HepG2 (cell line): Measurements from ENCODE around the gene HCRTR2. TPM values are rescaled to one million over a fixed set of nuclear protein-coding genes. Genes with fewer than 3 reads are reported as not detected.
A peak's percentile ranks its signal among the peaks of the same experiment; 100 is the strongest.

Source experiments
- CC2D1A ChIP-seq: sonication (generic); formaldehyde crosslinking; IDR thresholded peaks from 2 replicates; pipeline ENCODE4 v1.8.1; 2023; ENCODE audit warnings: mild to moderate bottlenecking, missing genetic modification reagents
- ETV5 ChIP-seq: IDR thresholded peaks from 2 replicates; pipeline ENCODE4 v1.6.1; 2018; ENCODE audit warnings: missing biosample characterization, missing genetic modification reagents, inconsistent platforms, borderline replicate concordance
- FOSL2 ChIP-seq: sonication (generic); formaldehyde crosslinking; IDR thresholded peaks from 2 replicates; pipeline ENCODE4 v1.4.0; 2020; ENCODE audit warnings: missing genetic modification reagents
- ISX ChIP-seq: sonication (generic); formaldehyde crosslinking; conservative IDR thresholded peaks from 2 replicates; pipeline ENCODE4 v1.5.0; 2020; ENCODE audit warnings: missing genetic modification reagents
- KMT2A ChIP-seq: sonication (generic); formaldehyde crosslinking; IDR thresholded peaks from 2 replicates; pipeline ENCODE4 v1.4.0; 2020; ENCODE audit warnings: missing genetic modification reagents
- MATR3 ChIP-seq: sonication (generic); formaldehyde crosslinking; IDR thresholded peaks from 2 replicates; pipeline ENCODE4 v1.4.0; 2020; ENCODE audit warnings: missing genetic modification reagents
- RELA ChIP-seq: sonication (generic); formaldehyde crosslinking; IDR thresholded peaks from 2 replicates; pipeline ENCODE4 v1.4.0; 2020; ENCODE audit warnings: missing genetic modification reagents
- SMC3 ChIP-seq: IDR thresholded peaks from 2 replicates; pipeline ENCODE4 v1.6.1; 2011; ENCODE audit warnings: low read length, improper control_type of control experiment
- TBL1XR1 ChIP-seq: fragments of 150-350 bp; IDR thresholded peaks from 2 replicates; pipeline ENCODE4 v1.6.1; 2014; ENCODE audit warnings: borderline replicate concordance, low read length; ENCODE audit not compliant: partially characterized antibody
- TP53 ChIP-seq: sonication (generic); formaldehyde crosslinking; conservative IDR thresholded peaks from 2 replicates; pipeline ENCODE4 v1.4.0; 2020; ENCODE audit warnings: missing genetic modification reagents
- ZNF652 ChIP-seq: IDR thresholded peaks from 2 replicates; pipeline ENCODE4 v1.6.1; 2016; ENCODE audit warnings: low read depth, borderline replicate concordance
- ZNF737 ChIP-seq: sonication (generic); formaldehyde crosslinking; IDR thresholded peaks from 2 replicates; pipeline ENCODE4 v1.5.0; 2020; ENCODE audit warnings: missing genetic modification reagents, mild to moderate bottlenecking, borderline replicate concordance
- ZNF75D ChIP-seq: sonication (generic); formaldehyde crosslinking; IDR thresholded peaks from 2 replicates; pipeline ENCODE4 v1.8.1; 2023; ENCODE audit warnings: missing genetic modification reagents, mild to moderate bottlenecking, borderline replicate concordance
- ZNF775 ChIP-seq: sonication (generic); formaldehyde crosslinking; IDR thresholded peaks from 2 replicates; pipeline ENCODE4 v1.4.0; 2020; ENCODE audit warnings: missing genetic modification reagents, mild to moderate bottlenecking, moderate library complexity, borderline replicate concordance
- ZNF850 ChIP-seq: sonication (generic); formaldehyde crosslinking; conservative IDR thresholded peaks from 2 replicates; pipeline ENCODE4 v1.9.0; 2021; ENCODE audit warnings: mild to moderate bottlenecking, missing genetic modification reagents
- polyA plus RNA-seq, 8 experiments: library from polyadenylated mRNA; depleted of rRNA in 3 of 8; stranded (reverse) in 7 of 8; unstranded in 1 of 8; fragments of >200 nt; fragmentation: Illumina TruSeq in 4 of 8; extraction: Trizol in 4 of 8; gene quantifications; 2 replicates each; pipeline versions ENCODE4 v1.2.1 to v1.2.3, GENCODE V29; 2011 to 2016; ENCODE audit warnings: low read depth in 4 of 8, missing spikeins in 1 of 8, mixed read lengths in 1 of 8; ENCODE audit not compliant: insufficient read depth in 1 of 8
- total RNA-seq, 5 experiments: library from RNA; depleted of rRNA; stranded (reverse); fragments of >200 nt; fragmentation: Illumina TruSeq; extraction: Trizol; gene quantifications; 2 replicates each; pipeline ENCODE4 v1.2.3, GENCODE V29; 2016; ENCODE audit warnings: low read depth in 1 of 5
- TF ChIP-seq, protein P1 (sequence below): sonication (generic); formaldehyde crosslinking; IDR thresholded peaks from 2 replicates; pipeline ENCODE4 v1.4.0; 2020; ENCODE audit warnings: missing genetic modification reagents
- TF ChIP-seq, protein P2 (sequence below): IDR thresholded peaks from 2 replicates; pipeline ENCODE4 v1.6.1; 2012; ENCODE audit warnings: low read length, improper control_type of control experiment
- TF ChIP-seq, protein P3 (sequence below): sonication (generic); formaldehyde crosslinking; IDR thresholded peaks from 2 replicates; pipeline ENCODE4 v1.4.0; 2020; ENCODE audit warnings: missing genetic modification reagents
- TF ChIP-seq, protein P4 (sequence below): sonication (generic); formaldehyde crosslinking; IDR thresholded peaks from 2 replicates; pipeline ENCODE4 v1.4.0; 2020; ENCODE audit warnings: missing genetic modification reagents

HCRTR2 gene
- total and polyA plus RNA-seq, 2 of the 13 experiments (the other 11 are each of a cell fraction or from before 2014, with no cell fraction given): not detected

DNA sequence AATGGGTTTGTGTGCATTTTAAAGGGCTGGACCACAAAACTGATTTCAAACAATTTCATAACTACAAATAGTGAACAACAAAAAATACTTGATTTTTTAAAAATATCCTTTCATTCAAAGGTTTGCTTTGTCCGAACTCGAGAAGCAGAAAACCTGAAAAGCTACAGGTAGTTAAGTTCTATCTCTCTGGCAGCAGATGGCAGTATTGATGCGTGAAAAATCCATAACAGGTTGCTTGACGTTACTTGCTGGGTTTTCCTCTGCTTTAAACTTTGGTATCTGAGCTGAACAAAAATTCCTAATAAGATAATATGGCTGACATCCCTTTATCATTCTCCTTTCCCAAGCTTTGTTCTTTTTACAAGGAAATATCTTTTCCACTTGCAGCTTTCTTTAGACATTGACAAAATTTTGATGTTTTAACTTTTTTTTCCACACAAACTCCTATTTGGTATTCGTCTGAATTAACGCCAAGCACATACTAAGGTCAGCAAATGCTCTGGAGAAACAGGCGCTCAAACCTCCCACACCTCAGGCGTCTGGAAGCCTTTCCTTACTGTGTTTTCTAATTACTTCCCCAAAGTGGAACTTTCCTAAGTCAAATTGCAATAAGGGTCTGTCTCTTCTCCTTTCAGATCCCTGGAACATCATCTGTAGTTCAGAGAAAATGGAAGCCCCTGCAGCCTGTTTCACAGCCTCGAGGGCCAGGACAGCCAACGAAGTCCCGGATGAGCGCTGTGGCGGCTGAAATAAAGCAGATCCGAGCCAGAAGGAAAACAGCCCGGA, 102.6 kb downstream of the HCRTR2 start (continued):
- TF ChIP-seq, protein P1, sequence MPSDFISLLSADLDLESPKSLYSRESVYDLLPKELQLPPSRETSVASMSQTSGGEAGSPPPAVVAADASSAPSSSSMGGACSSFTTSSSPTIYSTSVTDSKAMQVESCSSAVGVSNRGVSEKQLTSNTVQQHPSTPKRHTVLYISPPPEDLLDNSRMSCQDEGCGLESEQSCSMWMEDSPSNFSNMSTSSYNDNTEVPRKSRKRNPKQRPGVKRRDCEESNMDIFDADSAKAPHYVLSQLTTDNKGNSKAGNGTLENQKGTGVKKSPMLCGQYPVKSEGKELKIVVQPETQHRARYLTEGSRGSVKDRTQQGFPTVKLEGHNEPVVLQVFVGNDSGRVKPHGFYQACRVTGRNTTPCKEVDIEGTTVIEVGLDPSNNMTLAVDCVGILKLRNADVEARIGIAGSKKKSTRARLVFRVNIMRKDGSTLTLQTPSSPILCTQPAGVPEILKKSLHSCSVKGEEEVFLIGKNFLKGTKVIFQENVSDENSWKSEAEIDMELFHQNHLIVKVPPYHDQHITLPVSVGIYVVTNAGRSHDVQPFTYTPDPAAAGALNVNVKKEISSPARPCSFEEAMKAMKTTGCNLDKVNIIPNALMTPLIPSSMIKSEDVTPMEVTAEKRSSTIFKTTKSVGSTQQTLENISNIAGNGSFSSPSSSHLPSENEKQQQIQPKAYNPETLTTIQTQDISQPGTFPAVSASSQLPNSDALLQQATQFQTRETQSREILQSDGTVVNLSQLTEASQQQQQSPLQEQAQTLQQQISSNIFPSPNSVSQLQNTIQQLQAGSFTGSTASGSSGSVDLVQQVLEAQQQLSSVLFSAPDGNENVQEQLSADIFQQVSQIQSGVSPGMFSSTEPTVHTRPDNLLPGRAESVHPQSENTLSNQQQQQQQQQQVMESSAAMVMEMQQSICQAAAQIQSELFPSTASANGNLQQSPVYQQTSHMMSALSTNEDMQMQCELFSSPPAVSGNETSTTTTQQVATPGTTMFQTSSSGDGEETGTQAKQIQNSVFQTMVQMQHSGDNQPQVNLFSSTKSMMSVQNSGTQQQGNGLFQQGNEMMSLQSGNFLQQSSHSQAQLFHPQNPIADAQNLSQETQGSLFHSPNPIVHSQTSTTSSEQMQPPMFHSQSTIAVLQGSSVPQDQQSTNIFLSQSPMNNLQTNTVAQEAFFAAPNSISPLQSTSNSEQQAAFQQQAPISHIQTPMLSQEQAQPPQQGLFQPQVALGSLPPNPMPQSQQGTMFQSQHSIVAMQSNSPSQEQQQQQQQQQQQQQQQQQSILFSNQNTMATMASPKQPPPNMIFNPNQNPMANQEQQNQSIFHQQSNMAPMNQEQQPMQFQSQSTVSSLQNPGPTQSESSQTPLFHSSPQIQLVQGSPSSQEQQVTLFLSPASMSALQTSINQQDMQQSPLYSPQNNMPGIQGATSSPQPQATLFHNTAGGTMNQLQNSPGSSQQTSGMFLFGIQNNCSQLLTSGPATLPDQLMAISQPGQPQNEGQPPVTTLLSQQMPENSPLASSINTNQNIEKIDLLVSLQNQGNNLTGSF (CRISPR knock-in tag): no peak
- TF ChIP-seq ETV5 (CRISPR knock-in tag): no peak
- TF ChIP-seq ZNF775 (CRISPR knock-in tag): no peak
- no peak for TF ChIP-seq ZNF850 (CRISPR knock-in tag)
- TF ChIP-seq RELA (CRISPR knock-in tag): no peak
- TF ChIP-seq, protein P2, sequence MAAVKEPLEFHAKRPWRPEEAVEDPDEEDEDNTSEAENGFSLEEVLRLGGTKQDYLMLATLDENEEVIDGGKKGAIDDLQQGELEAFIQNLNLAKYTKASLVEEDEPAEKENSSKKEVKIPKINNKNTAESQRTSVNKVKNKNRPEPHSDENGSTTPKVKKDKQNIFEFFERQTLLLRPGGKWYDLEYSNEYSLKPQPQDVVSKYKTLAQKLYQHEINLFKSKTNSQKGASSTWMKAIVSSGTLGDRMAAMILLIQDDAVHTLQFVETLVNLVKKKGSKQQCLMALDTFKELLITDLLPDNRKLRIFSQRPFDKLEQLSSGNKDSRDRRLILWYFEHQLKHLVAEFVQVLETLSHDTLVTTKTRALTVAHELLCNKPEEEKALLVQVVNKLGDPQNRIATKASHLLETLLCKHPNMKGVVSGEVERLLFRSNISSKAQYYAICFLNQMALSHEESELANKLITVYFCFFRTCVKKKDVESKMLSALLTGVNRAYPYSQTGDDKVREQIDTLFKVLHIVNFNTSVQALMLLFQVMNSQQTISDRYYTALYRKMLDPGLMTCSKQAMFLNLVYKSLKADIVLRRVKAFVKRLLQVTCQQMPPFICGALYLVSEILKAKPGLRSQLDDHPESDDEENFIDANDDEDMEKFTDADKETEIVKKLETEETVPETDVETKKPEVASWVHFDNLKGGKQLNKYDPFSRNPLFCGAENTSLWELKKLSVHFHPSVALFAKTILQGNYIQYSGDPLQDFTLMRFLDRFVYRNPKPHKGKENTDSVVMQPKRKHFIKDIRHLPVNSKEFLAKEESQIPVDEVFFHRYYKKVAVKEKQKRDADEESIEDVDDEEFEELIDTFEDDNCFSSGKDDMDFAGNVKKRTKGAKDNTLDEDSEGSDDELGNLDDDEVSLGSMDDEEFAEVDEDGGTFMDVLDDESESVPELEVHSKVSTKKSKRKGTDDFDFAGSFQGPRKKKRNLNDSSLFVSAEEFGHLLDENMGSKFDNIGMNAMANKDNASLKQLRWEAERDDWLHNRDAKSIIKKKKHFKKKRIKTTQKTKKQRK: no peak
- TF ChIP-seq TBL1XR1: no peak
- no peak for TF ChIP-seq TP53 (CRISPR knock-in tag)
- TF ChIP-seq, protein P3, sequence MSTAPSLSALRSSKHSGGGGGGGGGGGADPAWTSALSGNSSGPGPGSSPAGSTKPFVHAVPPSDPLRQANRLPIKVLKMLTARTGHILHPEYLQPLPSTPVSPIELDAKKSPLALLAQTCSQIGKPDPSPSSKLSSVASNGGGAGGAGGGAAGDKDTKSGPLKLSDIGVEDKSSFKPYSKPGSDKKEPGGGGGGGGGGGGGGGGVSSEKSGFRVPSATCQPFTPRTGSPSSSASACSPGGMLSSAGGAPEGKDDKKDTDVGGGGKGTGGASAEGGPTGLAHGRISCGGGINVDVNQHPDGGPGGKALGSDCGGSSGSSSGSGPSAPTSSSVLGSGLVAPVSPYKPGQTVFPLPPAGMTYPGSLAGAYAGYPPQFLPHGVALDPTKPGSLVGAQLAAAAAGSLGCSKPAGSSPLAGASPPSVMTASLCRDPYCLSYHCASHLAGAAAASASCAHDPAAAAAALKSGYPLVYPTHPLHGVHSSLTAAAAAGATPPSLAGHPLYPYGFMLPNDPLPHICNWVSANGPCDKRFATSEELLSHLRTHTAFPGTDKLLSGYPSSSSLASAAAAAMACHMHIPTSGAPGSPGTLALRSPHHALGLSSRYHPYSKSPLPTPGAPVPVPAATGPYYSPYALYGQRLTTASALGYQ (CRISPR knock-in tag): no peak
- no peak for TF ChIP-seq ZNF652
- TF ChIP-seq, protein P4, sequence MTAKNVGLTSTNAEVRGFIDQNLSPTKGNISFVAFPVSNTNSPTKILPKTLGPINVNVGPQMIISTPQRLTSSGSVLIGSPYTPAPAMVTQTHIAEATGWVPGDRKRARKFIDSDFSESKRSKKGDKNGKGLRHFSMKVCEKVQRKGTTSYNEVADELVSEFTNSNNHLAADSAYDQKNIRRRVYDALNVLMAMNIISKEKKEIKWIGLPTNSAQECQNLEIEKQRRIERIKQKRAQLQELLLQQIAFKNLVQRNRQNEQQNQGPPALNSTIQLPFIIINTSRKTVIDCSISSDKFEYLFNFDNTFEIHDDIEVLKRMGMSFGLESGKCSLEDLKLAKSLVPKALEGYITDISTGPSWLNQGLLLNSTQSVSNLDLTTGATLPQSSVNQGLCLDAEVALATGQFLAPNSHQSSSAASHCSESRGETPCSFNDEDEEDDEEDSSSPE: no peak
- TF ChIP-seq ISX (CRISPR knock-in tag): no peak
- TF ChIP-seq SMC3: peak; percentile 56
- no peak for TF ChIP-seq KMT2A
- no peak for TF ChIP-seq FOSL2
- TF ChIP-seq CC2D1A (CRISPR knock-in tag): no peak
- TF ChIP-seq ZNF75D (CRISPR knock-in tag): no peak
- no peak for TF ChIP-seq ZNF737 (CRISPR knock-in tag)
- TF ChIP-seq MATR3: no peak
